Calu3 (cell line): ENCODE results near the gene C18orf32. TPM values are rescaled to one million over a fixed set of nuclear protein-coding genes. Genes with fewer than 3 reads are reported as not detected.
"Not testable (repeated sequence)": the region's sequence is repeated elsewhere in the genome, so short reads cannot be mapped to it uniquely, and the experiment has no call there.

Experiments used
- BruUV-seq: library from RNA; stranded (reverse); fragments of 400-500 nt; replicated peaks from 2 replicates; lab custom pipeline; 2021; lab: Mats Ljungman, UMichigan
- CTCF ChIA-PET: fragments of 300-600 bp; sonication (Branson Sonifier 250); formaldehyde crosslinking; loops from one replicate; lab custom pipeline; 2022; ENCODE audit warnings: antibody characterized with exemption; lab: Charles Lee
- DNase-seq: peaks from one replicate; pipeline ENCODE4 v3.0.0; 2022
- H3K27ac Mint-ChIP-seq: one replicate; pipeline ENCODE4 v1.8.0; 2022; ENCODE audit warnings: mixed read lengths; ENCODE audit not compliant: unreplicated experiment
- H3K27me3 Mint-ChIP-seq: one replicate; pipeline ENCODE4 v1.8.0; 2022; ENCODE audit warnings: mixed read lengths; ENCODE audit not compliant: unreplicated experiment
- H3K36me3 Mint-ChIP-seq: one replicate; pipeline ENCODE4 v1.8.0; 2022; ENCODE audit warnings: mild to moderate bottlenecking, moderate library complexity, mixed read lengths; ENCODE audit not compliant: insufficient read depth, unreplicated experiment
- H3K4me1 Mint-ChIP-seq: one replicate; pipeline ENCODE4 v1.8.0; 2022; ENCODE audit warnings: mild to moderate bottlenecking, low read depth, mixed read lengths; ENCODE audit not compliant: unreplicated experiment
- H3K4me3 Mint-ChIP-seq: one replicate; pipeline ENCODE4 v1.8.0; 2022; ENCODE audit warnings: mild to moderate bottlenecking, low read depth, moderate library complexity, mixed read lengths; ENCODE audit not compliant: unreplicated experiment
- H3K9me3 Mint-ChIP-seq: one replicate; pipeline ENCODE4 v1.8.0; 2022; ENCODE audit warnings: low read depth, mixed read lengths; ENCODE audit not compliant: unreplicated experiment
- intact Hi-C: fragments of 100-400 bp; cut with micrococcal nuclease; formaldehyde crosslinking; loops from one replicate; pipeline ENCODE4 v1.10.0; 2022; ENCODE audit not compliant: unreplicated experiment
- total RNA-seq: library from RNA; stranded (reverse); gene quantifications from 2 replicates; pipeline ENCODE4 v1.2.3, GENCODE V29; 2022
- TF ChIP-seq, protein P1 (sequence below): fragments of 200-600 bp; IDR thresholded peaks from one replicate; pipeline ENCODE4 v1.8.0; 2022; ENCODE audit warnings: antibody characterized with exemption; ENCODE audit not compliant: unreplicated experiment

C18orf32 gene
- total RNA-seq, 1 experiment from 2014 or later, result 57.8 TPM

DNA sequence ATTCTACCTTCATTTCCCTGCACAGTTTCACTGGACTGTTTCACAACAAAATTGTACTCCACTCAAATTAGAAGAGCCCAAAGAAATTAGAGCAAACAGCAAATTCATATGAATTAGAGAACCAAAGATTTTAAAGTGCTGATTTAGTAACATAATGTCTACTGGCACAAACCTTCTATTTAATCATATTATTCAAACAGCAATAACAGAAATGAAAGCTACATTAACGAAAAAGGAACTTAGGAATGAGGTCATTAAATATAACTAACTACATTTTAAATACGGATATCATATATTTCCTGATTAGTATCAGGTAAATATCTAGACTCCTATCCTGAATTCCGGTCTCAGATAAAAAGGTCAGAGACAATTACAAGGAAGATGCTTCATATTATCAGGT lies 5.1 kb downstream of the C18orf32 start:
- no TSS peak for BruUV-seq
- peaks cover 49% of the 10 kb centered on the region for H3K36me3 Mint-ChIP-seq
- CTCF ChIA-PET, result interaction anchor here (0.7 kb wide), 1 partner anchor 277 kb away, joined by 3 read pairs; no protein-coding TSS in a partner anchor
- intact Hi-C loops, result no loop called here
- DNase-seq, result no peak
- H3K27me3 Mint-ChIP-seq, result no peaks in the 10 kb centered on the region
- no peak overlapping the region for H3K4me3 Mint-ChIP-seq
- no peaks in the 10 kb centered on the region for H3K9me3 Mint-ChIP-seq
- TF ChIP-seq, protein P1, sequence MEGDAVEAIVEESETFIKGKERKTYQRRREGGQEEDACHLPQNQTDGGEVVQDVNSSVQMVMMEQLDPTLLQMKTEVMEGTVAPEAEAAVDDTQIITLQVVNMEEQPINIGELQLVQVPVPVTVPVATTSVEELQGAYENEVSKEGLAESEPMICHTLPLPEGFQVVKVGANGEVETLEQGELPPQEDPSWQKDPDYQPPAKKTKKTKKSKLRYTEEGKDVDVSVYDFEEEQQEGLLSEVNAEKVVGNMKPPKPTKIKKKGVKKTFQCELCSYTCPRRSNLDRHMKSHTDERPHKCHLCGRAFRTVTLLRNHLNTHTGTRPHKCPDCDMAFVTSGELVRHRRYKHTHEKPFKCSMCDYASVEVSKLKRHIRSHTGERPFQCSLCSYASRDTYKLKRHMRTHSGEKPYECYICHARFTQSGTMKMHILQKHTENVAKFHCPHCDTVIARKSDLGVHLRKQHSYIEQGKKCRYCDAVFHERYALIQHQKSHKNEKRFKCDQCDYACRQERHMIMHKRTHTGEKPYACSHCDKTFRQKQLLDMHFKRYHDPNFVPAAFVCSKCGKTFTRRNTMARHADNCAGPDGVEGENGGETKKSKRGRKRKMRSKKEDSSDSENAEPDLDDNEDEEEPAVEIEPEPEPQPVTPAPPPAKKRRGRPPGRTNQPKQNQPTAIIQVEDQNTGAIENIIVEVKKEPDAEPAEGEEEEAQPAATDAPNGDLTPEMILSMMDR, result no peak
- H3K4me1 Mint-ChIP-seq, result no peaks in the 10 kb centered on the region
- H3K27ac Mint-ChIP-seq, result no peak overlapping the region

DNA sequence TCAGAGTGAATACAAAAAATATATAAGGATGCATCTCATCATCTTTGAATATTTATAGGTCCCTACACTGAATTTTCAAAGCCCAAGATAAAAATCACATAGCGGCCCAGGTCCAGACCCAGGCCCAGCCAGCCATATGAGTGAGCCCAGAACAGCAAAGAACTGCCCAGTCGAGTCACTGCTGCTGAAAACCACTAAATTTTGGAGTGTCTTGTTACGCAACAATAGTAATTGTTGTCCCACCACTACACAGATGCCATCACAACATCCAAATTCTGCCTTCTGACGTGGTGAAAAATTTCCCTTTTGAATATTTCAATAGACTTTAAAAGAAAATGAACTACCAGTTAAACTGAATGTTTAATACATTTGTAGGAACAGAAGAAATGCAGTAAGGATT lies 5.7 kb downstream of the C18orf32 start:
- H3K9me3 Mint-ChIP-seq, result no peaks in the 10 kb centered on the region
- no peaks in the 10 kb centered on the region for H3K27me3 Mint-ChIP-seq
- BruUV-seq, result no TSS peak
- H3K27ac Mint-ChIP-seq, result no peak overlapping the region
- H3K4me1 Mint-ChIP-seq, result no peaks in the 10 kb centered on the region
- H3K4me3 Mint-ChIP-seq, result no peak overlapping the region
- no peak for DNase-seq
- intact Hi-C loops, result no loop called here
- CTCF ChIA-PET, result no interaction called here
- peaks cover 43% of the 10 kb centered on the region for H3K36me3 Mint-ChIP-seq
- TF ChIP-seq, protein P1, result no peak

DNA sequence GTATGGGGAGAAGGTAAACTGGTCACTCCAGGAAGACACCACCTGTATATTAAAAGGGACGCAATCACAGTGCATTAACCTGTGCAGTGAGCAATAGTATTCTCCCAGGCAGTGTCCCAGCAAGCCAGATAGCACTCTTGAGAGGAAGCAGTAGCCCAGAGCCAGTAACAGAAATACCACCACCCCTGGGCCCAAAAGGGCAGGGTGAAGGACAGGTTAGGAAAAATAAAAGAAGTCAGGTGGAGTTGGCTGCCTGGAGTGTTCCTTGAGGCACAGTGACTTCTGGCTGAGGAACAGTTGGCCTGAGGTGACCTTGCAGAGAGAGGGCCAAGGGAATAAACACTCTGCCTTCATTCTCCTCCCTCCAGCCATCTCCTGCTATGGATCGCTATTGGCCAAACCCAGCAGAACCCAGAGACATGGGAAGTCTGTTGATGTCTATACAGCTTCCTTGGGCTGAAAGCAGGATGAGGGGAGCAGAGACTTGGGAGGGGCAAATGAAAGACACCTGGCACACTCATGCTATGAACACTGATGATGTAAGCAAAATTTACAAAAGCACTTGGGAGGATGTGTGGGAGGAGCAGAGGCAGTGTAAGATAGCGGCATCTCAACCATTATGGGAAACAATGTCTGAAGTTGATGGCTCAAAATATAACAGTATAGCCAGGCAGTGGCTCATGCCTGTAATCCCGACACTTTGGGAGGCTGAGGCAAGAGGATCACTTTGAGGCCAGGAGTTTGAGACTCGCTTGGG lies 7.5 kb downstream of the C18orf32 start:
- no peak overlapping the region for H3K27ac Mint-ChIP-seq
- H3K36me3 Mint-ChIP-seq, result peaks cover 32% of the 10 kb centered on the region
- no peak overlapping the region for H3K4me3 Mint-ChIP-seq
- intact Hi-C loops, result no loop called here
- CTCF ChIA-PET, result no interaction called here
- no peaks in the 10 kb centered on the region for H3K9me3 Mint-ChIP-seq
- no peak for DNase-seq
- TF ChIP-seq, protein P1, result no peak
- H3K27me3 Mint-ChIP-seq, result no peaks in the 10 kb centered on the region
- BruUV-seq, result no TSS peak
- no peaks in the 10 kb centered on the region for H3K4me1 Mint-ChIP-seq

DNA sequence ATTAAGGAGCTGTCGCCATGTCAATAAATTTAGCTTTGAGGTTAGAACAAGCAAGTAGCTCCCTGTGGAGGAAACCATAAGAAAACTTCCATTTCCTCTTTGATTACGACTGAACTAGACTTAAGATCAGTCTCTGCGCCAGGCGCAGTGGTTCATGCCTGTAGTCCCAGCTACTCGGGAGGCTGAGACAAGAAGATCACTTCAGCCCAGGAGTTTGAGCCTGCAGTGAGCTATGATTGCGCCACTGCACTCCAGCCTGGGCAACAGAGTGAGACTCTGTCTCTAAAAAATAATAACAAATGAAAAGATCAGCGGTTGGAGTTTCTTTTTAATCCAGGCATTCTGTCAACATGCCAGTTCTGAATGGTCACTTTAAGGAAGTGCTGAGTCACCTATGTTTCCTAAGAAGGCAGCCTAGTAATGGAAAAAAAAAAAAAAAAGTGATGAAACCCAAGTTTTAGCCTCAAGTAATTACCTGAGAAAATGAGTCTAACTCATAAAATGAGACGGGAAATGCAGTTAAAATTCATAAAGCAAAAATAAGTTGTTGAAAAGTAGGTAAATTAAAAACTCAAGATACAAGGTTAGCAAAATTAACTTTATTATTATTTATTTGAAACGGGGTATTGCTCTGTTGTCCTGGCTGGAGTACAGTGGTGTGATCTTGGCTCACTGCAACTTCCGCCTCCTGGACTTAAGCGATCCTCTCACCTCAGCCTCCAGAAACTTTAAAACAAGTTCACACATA lies 10.2 kb downstream of the C18orf32 start:
- Mint-ChIP-seq H3K27ac (peak overlapping the region; percentile 72), H3K9me3 (no peaks in the 10 kb centered on the region), H3K4me3 (no peak overlapping the region), H3K4me1 (no peaks in the 10 kb centered on the region), H3K27me3 (no peaks in the 10 kb centered on the region), H3K36me3 (peaks cover 18% of the 10 kb centered on the region)
- CTCF ChIA-PET, result interaction anchor here (1.2 kb wide), 1 partner anchor 14 kb away, joined by 4 read pairs; no protein-coding TSS in a partner anchor
- TF ChIP-seq, protein P1, result no peak
- intact Hi-C loops, result no loop called here
- DNase-seq, result no peak
- no TSS peak for BruUV-seq

DNA sequence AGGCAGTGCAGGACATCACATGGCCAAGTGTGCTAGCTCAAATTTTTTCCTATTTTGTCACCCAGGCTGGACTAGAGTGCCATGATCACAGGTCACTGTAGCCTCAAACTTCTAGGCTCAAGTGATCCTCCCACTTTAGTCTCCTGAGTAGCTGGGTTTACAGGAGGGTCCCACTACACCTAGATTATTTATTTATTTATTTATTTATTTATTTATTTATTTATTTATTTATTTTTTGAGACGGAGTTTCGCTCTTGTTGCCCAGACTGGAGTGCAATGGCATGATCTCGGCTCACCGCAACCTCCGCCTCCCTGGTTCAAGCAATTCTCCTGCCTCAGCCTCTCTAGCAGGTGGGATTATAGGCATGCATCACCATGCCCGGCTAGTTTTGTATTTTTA lies 12.1 kb downstream of the C18orf32 start:
- H3K36me3 Mint-ChIP-seq, H3K9me3 Mint-ChIP-seq, H3K4me1 Mint-ChIP-seq, H3K27ac Mint-ChIP-seq, CTCF ChIA-PET, intact Hi-C loops, DNase-seq, H3K27me3 Mint-ChIP-seq, H3K4me3 Mint-ChIP-seq, BruUV-seq: not testable (repeated sequence)
